GM10266 (cell line): ENCODE results near the gene CEBPE.

Experiments used
- DNase-seq: peaks from one replicate; pipeline ENCODE4 v3.0.0; 2012; ENCODE audit errors: extremely low spot score
- TF ChIP-seq, protein P1 (sequence below): IDR thresholded peaks from 2 replicates; pipeline ENCODE4 v1.5.1; 2012; ENCODE audit warnings: mild to moderate bottlenecking, low read depth; ENCODE audit not compliant: control insufficient read depth, insufficient read depth; ENCODE audit errors: missing control alignments

The CEBPE gene

DNA sequence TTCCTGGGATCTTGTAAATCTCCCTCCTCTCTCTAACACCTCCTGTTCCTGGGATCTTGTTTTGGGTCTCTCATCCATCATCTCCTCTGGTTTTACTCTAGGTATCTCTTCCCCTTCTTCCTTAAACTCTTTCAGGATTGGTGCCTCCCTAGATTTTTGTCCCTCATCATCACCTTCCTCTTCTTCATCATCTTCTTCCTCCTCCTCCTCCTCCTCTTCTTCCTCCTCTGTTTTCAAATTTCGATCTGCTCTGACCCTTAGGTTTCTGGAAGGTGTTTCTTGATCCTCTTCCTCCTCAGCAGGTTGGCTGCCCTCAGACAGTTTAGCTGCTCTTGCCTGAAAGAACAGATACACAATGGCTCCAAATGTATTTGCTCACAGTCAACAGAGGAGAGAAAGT is 38.6 kb downstream of the CEBPE start:
- no peak for DNase-seq
- TF ChIP-seq, protein P1, sequence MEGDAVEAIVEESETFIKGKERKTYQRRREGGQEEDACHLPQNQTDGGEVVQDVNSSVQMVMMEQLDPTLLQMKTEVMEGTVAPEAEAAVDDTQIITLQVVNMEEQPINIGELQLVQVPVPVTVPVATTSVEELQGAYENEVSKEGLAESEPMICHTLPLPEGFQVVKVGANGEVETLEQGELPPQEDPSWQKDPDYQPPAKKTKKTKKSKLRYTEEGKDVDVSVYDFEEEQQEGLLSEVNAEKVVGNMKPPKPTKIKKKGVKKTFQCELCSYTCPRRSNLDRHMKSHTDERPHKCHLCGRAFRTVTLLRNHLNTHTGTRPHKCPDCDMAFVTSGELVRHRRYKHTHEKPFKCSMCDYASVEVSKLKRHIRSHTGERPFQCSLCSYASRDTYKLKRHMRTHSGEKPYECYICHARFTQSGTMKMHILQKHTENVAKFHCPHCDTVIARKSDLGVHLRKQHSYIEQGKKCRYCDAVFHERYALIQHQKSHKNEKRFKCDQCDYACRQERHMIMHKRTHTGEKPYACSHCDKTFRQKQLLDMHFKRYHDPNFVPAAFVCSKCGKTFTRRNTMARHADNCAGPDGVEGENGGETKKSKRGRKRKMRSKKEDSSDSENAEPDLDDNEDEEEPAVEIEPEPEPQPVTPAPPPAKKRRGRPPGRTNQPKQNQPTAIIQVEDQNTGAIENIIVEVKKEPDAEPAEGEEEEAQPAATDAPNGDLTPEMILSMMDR: no peak

DNA sequence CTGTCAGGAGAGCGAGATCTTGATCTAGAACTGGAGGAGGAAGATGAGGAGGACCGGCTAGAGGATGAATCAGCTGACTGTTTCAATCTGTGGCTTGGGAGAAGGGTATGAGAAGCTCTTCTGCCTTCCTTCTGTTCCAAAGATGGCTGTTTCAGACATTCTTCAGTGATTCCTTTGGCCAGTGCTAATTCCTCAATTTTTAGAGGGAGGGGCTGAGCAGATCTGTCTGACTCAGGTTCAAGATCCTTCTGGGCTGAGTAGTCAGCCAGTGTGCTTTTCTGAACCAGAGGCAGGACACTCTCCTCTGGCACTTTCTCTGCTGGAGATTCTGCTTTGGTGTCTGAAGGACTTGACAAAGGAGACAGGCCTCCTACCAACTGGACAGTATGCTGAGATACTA is 39.3 kb downstream of the CEBPE start:
- no peak for DNase-seq
- TF ChIP-seq, protein P1: no peak

DNA sequence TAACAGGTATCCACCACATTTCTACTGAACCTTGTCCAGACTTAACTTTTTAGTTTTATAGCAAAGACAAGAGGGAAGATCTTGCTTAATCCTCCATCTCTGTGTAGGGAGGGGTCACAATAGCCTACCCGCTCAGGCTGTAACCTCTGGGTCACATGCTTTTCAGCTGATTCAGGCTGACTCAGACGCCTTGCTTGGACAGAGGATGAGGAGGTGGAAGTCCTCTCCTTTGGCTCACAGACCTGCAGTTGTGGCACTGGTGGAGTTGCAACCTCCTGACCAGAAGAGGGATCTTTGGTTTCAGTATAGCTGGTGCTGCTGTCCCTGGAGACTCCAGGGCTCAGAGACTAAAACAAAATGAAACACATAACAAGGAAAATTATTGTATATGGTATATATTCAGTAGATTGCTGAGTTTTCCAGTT is 40.4 kb downstream of the CEBPE start:
- DNase-seq: no peak
- TF ChIP-seq, protein P1: no peak

DNA sequence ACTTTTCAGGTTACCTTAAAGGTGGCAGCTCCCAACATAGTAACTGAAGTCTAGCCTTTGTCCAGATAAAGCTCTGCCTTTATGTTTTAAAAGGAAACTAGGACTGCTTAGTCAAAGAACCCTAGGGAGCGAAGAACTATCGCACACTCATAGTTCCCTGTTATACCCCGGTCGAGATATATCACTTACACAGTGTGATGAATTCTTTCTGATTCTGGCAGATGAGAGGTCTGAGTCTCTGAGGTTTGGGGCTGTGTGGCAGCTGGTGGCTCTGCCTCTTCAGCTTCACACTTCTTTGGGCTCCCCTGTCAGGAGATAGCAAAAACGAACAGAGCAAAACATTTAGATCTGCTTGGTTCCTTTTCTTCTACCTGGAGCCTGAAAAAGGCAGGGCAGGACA is 41.1 kb downstream of the CEBPE start:
- TF ChIP-seq, protein P1: no peak
- DNase-seq: no peak

DNA sequence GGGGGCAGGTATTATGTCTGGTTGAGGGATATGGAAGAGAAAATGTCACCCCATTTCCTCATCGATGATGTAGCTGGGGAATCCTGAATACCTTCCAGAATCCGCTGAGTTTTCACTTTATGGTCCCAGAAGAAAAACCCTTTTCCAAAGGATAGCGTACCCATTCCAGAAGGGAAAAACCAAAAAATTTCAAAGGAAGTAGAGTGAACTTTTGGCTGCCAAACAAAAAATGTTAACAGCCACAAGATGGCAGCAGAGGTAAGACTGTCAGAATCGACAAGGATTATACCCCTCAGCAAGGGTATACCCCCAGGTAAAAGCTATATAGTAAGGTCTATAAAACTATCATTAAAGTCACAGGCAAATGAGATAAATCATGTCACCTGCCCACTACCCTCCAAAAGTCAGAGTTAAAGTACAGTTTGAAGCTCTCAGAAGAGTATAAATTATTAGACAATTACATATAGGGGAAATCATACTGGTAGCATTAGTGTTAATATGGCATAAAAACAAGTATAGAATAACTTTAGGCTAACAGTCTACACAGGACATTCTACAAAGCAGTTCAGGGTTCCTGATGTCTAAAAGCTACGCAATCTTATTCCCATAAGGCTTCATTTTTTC is 42.2 kb downstream of the CEBPE start:
- no peak for DNase-seq
- TF ChIP-seq, protein P1: peak; percentile 52

DNA sequence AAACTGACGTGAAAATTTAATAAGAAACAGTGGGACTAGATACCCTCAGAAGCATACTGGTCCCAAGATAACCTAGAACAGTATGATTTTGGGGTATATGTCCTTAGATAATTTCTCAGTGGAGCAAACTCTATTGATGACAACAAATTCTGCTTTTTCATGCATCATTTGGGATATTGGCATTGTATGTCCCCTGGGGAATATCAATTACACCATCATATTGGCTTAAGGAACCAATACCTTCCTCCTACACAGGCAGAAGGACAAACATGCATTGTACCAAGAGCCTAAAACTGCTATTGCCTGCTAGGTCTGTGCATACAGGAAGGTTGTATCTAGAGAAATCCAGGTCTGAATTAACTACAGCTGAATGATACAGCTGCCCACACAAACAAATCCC is 44.1 kb downstream of the CEBPE start:
- TF ChIP-seq, protein P1: no peak
- DNase-seq: no peak

DNA sequence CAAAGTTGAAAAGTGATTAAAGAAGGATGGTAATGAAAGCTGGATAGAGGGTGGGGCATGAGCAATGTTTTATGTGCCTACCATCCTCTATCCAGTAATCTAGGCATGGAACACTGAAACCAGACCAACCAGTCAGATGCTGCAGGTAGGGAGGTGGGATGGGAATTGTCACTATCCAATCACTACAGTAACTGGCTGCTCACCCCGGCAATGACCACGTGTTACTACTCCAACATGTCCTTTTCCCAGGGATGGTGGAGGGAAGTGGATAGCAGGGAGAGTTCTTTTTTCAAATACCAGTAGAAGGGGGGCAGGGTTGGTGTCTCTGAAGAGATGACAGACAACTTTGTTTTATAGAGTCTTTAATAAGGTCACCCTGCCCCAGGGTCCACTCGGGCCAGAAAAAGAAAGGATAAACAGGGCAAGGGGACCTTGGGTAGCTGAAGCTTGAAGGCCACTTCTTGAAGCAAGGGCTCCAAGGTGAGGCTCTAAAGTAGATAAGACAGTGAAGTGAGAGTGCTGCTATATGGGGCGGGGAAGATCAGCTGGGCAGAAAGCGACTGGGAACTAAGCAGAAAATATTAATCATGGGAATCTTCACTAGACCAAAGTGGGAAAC is 47.0 kb downstream of the CEBPE start:
- no peak for DNase-seq
- TF ChIP-seq, protein P1: no peak
